ENCODE measurements around the gene NHS. TPM values are rescaled to one million over a fixed set of nuclear protein-coding genes. Genes with fewer than 3 reads are reported as not detected.

Gene NHS
- total RNA-seq, 1 donor from 2014 or later, result 8.6 TPM

- no peaks in the 10 kb centered on the region for H3K27me3 ChIP-seq (ENCODE audit: control insufficient read depth, insufficient read depth, low read length)
- no peak overlapping the region for H3K4me3 ChIP-seq (ENCODE audit: low read depth, low read length)
- H3K36me3 ChIP-seq (ENCODE audit: control insufficient read depth, insufficient read depth, low read length), result no peaks in the 10 kb centered on the region
- TF ChIP-seq CTCF (IDR thresholded peaks at IDR 0.05; ENCODE audit: insufficient read depth, low read length, poor library complexity, severe bottlenecking), result no peak
- DNase-seq (ENCODE audit: low read depth), result no peak
Measured at GRCh38 chrX:17759990-17760389, 385.0 kb downstream of the NHS start.

- Histone ChIP-seq H3K36me3 (ENCODE audit: control insufficient read depth, insufficient read depth, low read length) (no peaks in the 10 kb centered on the region), H3K27me3 (ENCODE audit: control insufficient read depth, insufficient read depth, low read length) (peaks cover 5% of the 10 kb centered on the region), H3K4me3 (ENCODE audit: low read depth, low read length) (no peak overlapping the region)
- TF ChIP-seq CTCF (IDR thresholded peaks at IDR 0.05; ENCODE audit: insufficient read depth, low read length, poor library complexity, severe bottlenecking), result no peak
- DNase-seq (ENCODE audit: low read depth), result no peak
Measured at GRCh38 chrX:17767734-17768133, 392.7 kb downstream of the NHS start.

- Histone ChIP-seq H3K4me3 (ENCODE audit: low read depth, low read length) (no peak overlapping the region), H3K27me3 (ENCODE audit: control insufficient read depth, insufficient read depth, low read length) (peaks cover 5% of the 10 kb centered on the region), H3K36me3 (ENCODE audit: control insufficient read depth, insufficient read depth, low read length) (no peaks in the 10 kb centered on the region)
- no peak for DNase-seq (ENCODE audit: low read depth)
- TF ChIP-seq CTCF (IDR thresholded peaks at IDR 0.05; ENCODE audit: insufficient read depth, low read length, poor library complexity, severe bottlenecking), result no peak
Measured at GRCh38 chrX:17768997-17769396, 394.0 kb downstream of the NHS start.

GRCh38 chrX:17769701-17770269 lies 394.8 kb downstream of the NHS start:
- H3K27me3 ChIP-seq (ENCODE audit: control insufficient read depth, insufficient read depth, low read length), result peaks cover 5% of the 10 kb centered on the region
- no peak for DNase-seq (ENCODE audit: low read depth)
- H3K4me3 ChIP-seq (ENCODE audit: low read depth, low read length), result no peak overlapping the region
- no peak for TF ChIP-seq CTCF (IDR thresholded peaks at IDR 0.05; ENCODE audit: insufficient read depth, low read length, poor library complexity, severe bottlenecking)
- H3K36me3 ChIP-seq (ENCODE audit: control insufficient read depth, insufficient read depth, low read length), result no peaks in the 10 kb centered on the region

- Histone ChIP-seq H3K4me3 (ENCODE audit: low read depth, low read length) (no peak overlapping the region), H3K36me3 (ENCODE audit: control insufficient read depth, insufficient read depth, low read length) (no peaks in the 10 kb centered on the region), H3K27me3 (ENCODE audit: control insufficient read depth, insufficient read depth, low read length) (peaks cover 3% of the 10 kb centered on the region)
- DNase-seq (ENCODE audit: low read depth), result no peak
- no peak for TF ChIP-seq CTCF (IDR thresholded peaks at IDR 0.05; ENCODE audit: insufficient read depth, low read length, poor library complexity, severe bottlenecking)
Measured at GRCh38 chrX:17773221-17773876, 398.3 kb downstream of the NHS start.

GRCh38 chrX:17774053-17774452 lies 399.1 kb downstream of the NHS start:
- Histone ChIP-seq H3K4me3 (ENCODE audit: low read depth, low read length) (no peak overlapping the region), H3K27me3 (ENCODE audit: control insufficient read depth, insufficient read depth, low read length) (peaks cover under 1% of the 10 kb centered on the region), H3K36me3 (ENCODE audit: control insufficient read depth, insufficient read depth, low read length) (no peaks in the 10 kb centered on the region)
- DNase-seq (ENCODE audit: low read depth), result no peak
- no peak for TF ChIP-seq CTCF (IDR thresholded peaks at IDR 0.05; ENCODE audit: insufficient read depth, low read length, poor library complexity, severe bottlenecking)

Measured in kidney epithelial cell (primary cell).